Neural progenitor cell (in vitro differentiated cells): ENCODE measurements around the gene NPSR1. TPM values are rescaled to one million over a fixed set of nuclear protein-coding genes. Genes with fewer than 3 reads are reported as not detected.
A peak's percentile ranks its signal among the peaks of the same experiment; 100 is the strongest.

Source experiments
- DNase-seq: peaks from one replicate; pipeline ENCODE4 v3.0.0-alpha.2; 2016; ENCODE audit warnings: low spot score
- H2AFZ ChIP-seq: fragments of 200-600 bp; sonication (generic); replicated peaks from 2 replicates; pipeline ENCODE4 v1.6.1; 2016; ENCODE audit warnings: antibody characterized with exemption
- H3F3A ChIP-seq: fragments of 200-600 bp; sonication (generic); 2 replicates; pipeline ENCODE4 v1.6.1; 2016; ENCODE audit warnings: antibody characterized with exemption, low read depth
- H3K27ac ChIP-seq: fragments of 200-600 bp; sonication (generic); 2 replicates; pipeline ENCODE4 v1.5.1; 2016; ENCODE audit warnings: mild to moderate bottlenecking
- H3K27me3 ChIP-seq: fragments of 200-600 bp; sonication (generic); 2 replicates; pipeline ENCODE4 v1.6.1; 2016; ENCODE audit warnings: mild to moderate bottlenecking, moderate library complexity
- H3K36me3 ChIP-seq: fragments of 200-600 bp; sonication (generic); 2 replicates; pipeline ENCODE4 v1.5.1; 2016
- H3K4me1 ChIP-seq: fragments of 200-600 bp; sonication (generic); 2 replicates; pipeline ENCODE4 v1.6.1; 2016; ENCODE audit warnings: mixed run types
- H3K4me2 ChIP-seq: fragments of 200-600 bp; sonication (generic); 2 replicates; pipeline ENCODE4 v1.6.1; 2016
- H3K4me3 ChIP-seq: fragments of 200-600 bp; sonication (generic); 2 replicates; pipeline ENCODE4 v1.5.1; 2016
- H3K79me2 ChIP-seq: fragments of 200-600 bp; sonication (generic); 2 replicates; pipeline ENCODE4 v1.6.1; 2016; ENCODE audit warnings: low read depth
- H3K9ac ChIP-seq: fragments of 200-600 bp; sonication (generic); 2 replicates; pipeline ENCODE4 v1.6.1; 2016
- H3K9me3 ChIP-seq: fragments of 200-600 bp; sonication (generic); 2 replicates; pipeline ENCODE4 v1.5.1; 2016; ENCODE audit warnings: low read depth
- H4K20me1 ChIP-seq: fragments of 200-600 bp; sonication (generic); 2 replicates; pipeline ENCODE4 v1.6.1; 2016; ENCODE audit warnings: low read depth
- H3K27ac Mint-ChIP-seq: 3 replicates; pipeline ENCODE4 v1.8.0; 2021; ENCODE audit warnings: mixed read lengths
- H3K27me3 Mint-ChIP-seq: 2 replicates; pipeline ENCODE4 v1.8.0; 2022; ENCODE audit warnings: low read depth, mild to moderate bottlenecking, inconsistent platforms, moderate library complexity, mixed read lengths; ENCODE audit not compliant: insufficient read depth
- H3K36me3 Mint-ChIP-seq: 3 replicates; pipeline ENCODE4 v1.8.0; 2021; ENCODE audit warnings: mixed read lengths
- H3K4me1 Mint-ChIP-seq: 3 replicates; pipeline ENCODE4 v1.8.0; 2021; ENCODE audit warnings: mixed read lengths
- H3K4me3 Mint-ChIP-seq: 3 replicates; pipeline ENCODE4 v1.8.0; 2021; ENCODE audit warnings: mild to moderate bottlenecking, moderate library complexity, mixed read lengths
- H3K9me3 Mint-ChIP-seq: 3 replicates; pipeline ENCODE4 v1.8.0; 2020; ENCODE audit warnings: mixed read lengths
- CTCF ChIP-seq: fragments of 200-600 bp; sonication (generic); IDR thresholded peaks from 2 replicates; pipeline ENCODE4 v1.5.1; 2017; ENCODE audit warnings: antibody characterized with exemption, mild to moderate bottlenecking
- EZH2 ChIP-seq: fragments of 200-600 bp; sonication (generic); IDR thresholded peaks from 2 replicates; pipeline ENCODE4 v1.6.1; 2017; ENCODE audit warnings: antibody characterized with exemption, mild to moderate bottlenecking, moderate library complexity
- EZH2phosphoT487 ChIP-seq: fragments of 200-600 bp; sonication (generic); IDR thresholded peaks from 2 replicates; pipeline ENCODE4 v1.6.1; 2017; ENCODE audit warnings: antibody characterized with exemption
- total RNA-seq: library from RNA; depleted of rRNA; stranded (reverse); fragments of >200 nt; gene quantifications from 2 replicates; pipeline ENCODE4 v1.2.3, GENCODE V29; 2015; ENCODE audit warnings: low replicate concordance

NPSR1 gene
- total RNA-seq, 1 donor from 2014 or later, result not detected

GRCh38 chr7:34758111-34758601 is 100.1 kb downstream of the NPSR1 start:
- no peak for DNase-seq
- H3K27ac Mint-ChIP-seq, result no peak overlapping the region
- no peaks in the 10 kb centered on the region for H3K79me2 ChIP-seq

GRCh38 chr7:34759477-34760125 is 101.6 kb downstream of the NPSR1 start:
- peaks cover 15% of the 10 kb centered on the region for H3K4me1 Mint-ChIP-seq
- Histone ChIP-seq H3K79me2 (no peaks in the 10 kb centered on the region), H3F3A (no peaks in the 10 kb centered on the region), H3K27me3 (no peaks in the 10 kb centered on the region), H3K9ac (no peak overlapping the region), H3K4me3 (no peak overlapping the region), H3K4me2 (no peak overlapping the region), H3K4me1 (no peaks in the 10 kb centered on the region), H3K36me3 (no peaks in the 10 kb centered on the region), H4K20me1 (no peaks in the 10 kb centered on the region), H3K27ac (no peak overlapping the region), H3K9me3 (no peaks in the 10 kb centered on the region), H2AFZ (peak overlapping the region; percentile 77)
- TF ChIP-seq EZH2 (no peak), CTCF (peak; percentile 72), EZH2phosphoT487 (no peak)
- no peak overlapping the region for H3K27ac Mint-ChIP-seq
- DNase-seq, result peak; percentile 63
- H3K4me3 Mint-ChIP-seq, result no peak overlapping the region
- H3K27me3 Mint-ChIP-seq, result no peaks in the 10 kb centered on the region
- H3K36me3 Mint-ChIP-seq, result no peaks in the 10 kb centered on the region
- H3K9me3 Mint-ChIP-seq, result no peaks in the 10 kb centered on the region

More at GRCh38 chr7:34758111-34758601, 100.1 kb downstream of the NPSR1 start:
- Histone ChIP-seq H3K36me3 (no peaks in the 10 kb centered on the region), H3F3A (no peaks in the 10 kb centered on the region), H2AFZ (no peak overlapping the region), H3K4me2 (no peak overlapping the region), H4K20me1 (no peaks in the 10 kb centered on the region), H3K27me3 (no peaks in the 10 kb centered on the region), H3K4me3 (no peak overlapping the region), H3K9me3 (no peaks in the 10 kb centered on the region), H3K9ac (no peak overlapping the region), H3K4me1 (no peaks in the 10 kb centered on the region), H3K27ac (no peak overlapping the region)
- peaks cover 18% of the 10 kb centered on the region for H3K4me1 Mint-ChIP-seq
- TF ChIP-seq EZH2, result no peak
- no peak for TF ChIP-seq EZH2phosphoT487
- TF ChIP-seq CTCF, result no peak
- H3K27me3 Mint-ChIP-seq, result no peaks in the 10 kb centered on the region
- H3K4me3 Mint-ChIP-seq, result no peak overlapping the region
- H3K9me3 Mint-ChIP-seq, result no peaks in the 10 kb centered on the region
- H3K36me3 Mint-ChIP-seq, result no peaks in the 10 kb centered on the region

GRCh38 chr7:34760271-34760670 is 102.3 kb downstream of the NPSR1 start:
- Histone ChIP-seq H2AFZ (no peak overlapping the region), H3K27me3 (no peaks in the 10 kb centered on the region), H3K36me3 (no peaks in the 10 kb centered on the region), H4K20me1 (no peaks in the 10 kb centered on the region), H3F3A (no peaks in the 10 kb centered on the region), H3K79me2 (no peaks in the 10 kb centered on the region), H3K27ac (no peak overlapping the region), H3K4me2 (no peak overlapping the region), H3K9me3 (no peaks in the 10 kb centered on the region), H3K9ac (no peak overlapping the region), H3K4me1 (no peaks in the 10 kb centered on the region), H3K4me3 (no peak overlapping the region)
- TF ChIP-seq EZH2 (no peak), EZH2phosphoT487 (no peak), CTCF (no peak)
- no peak overlapping the region for H3K4me3 Mint-ChIP-seq
- H3K4me1 Mint-ChIP-seq, result peaks cover 10% of the 10 kb centered on the region
- no peak for DNase-seq
- H3K27me3 Mint-ChIP-seq, result no peaks in the 10 kb centered on the region
- H3K27ac Mint-ChIP-seq, result no peak overlapping the region
- no peaks in the 10 kb centered on the region for H3K9me3 Mint-ChIP-seq
- no peaks in the 10 kb centered on the region for H3K36me3 Mint-ChIP-seq
